Activated T-cell treated with anti-CD3 and anti-CD28 coated beads, Interleukin-2, amount 50 U/mL, for 72 hours (primary cell): Measurements from ENCODE around the gene RAB4B. TPM values are rescaled to one million over a fixed set of nuclear protein-coding genes. Genes with fewer than 3 reads are reported as not detected.
A peak's percentile ranks its signal among the peaks of the same experiment; 100 is the strongest.
"Not testable (repeated sequence)": the region's sequence is repeated elsewhere in the genome, so short reads cannot be mapped to it uniquely, and the experiment has no call there.

ENCODE experiments used
- ATAC-seq, 2 donors: fragments of 150-1000 bp; cut with Tn5 transposase; replicated peaks in 1 of 2; 2 replicates each; pipeline ENCODE4 v1.10.0; 2021; ENCODE audit warnings: moderate library complexity in 2 of 2, mild to moderate bottlenecking in 1 of 2
- DNase-seq, 2 donors: peaks; one replicate each; pipeline ENCODE4 v3.0.0; 2021 to 2022; ENCODE audit warnings: mixed read lengths in 1 of 2
- H3K27ac Mint-ChIP-seq: one replicate; pipeline ENCODE4 v1.8.0; 2022; ENCODE audit warnings: mild to moderate bottlenecking, moderate library complexity, mixed read lengths
- H3K27me3 Mint-ChIP-seq: one replicate; pipeline ENCODE4 v1.8.0; 2022; ENCODE audit warnings: low read depth, mixed read lengths
- H3K36me3 Mint-ChIP-seq, 2 donors: one replicate each; pipeline ENCODE4 v1.8.0; 2022; ENCODE audit warnings: mixed read lengths in 2 of 2, mild to moderate bottlenecking in 1 of 2; ENCODE audit not compliant: insufficient read depth in 2 of 2
- H3K4me1 Mint-ChIP-seq: one replicate; pipeline ENCODE4 v1.8.0; 2022; ENCODE audit warnings: low read depth, mixed read lengths
- H3K4me3 Mint-ChIP-seq, 2 donors: one replicate each; pipeline ENCODE4 v1.8.0; 2022; ENCODE audit warnings: mild to moderate bottlenecking in 2 of 2, mixed read lengths in 2 of 2, moderate library complexity in 2 of 2
- H3K9me3 Mint-ChIP-seq, 2 donors: one replicate each; pipeline ENCODE4 v1.8.0; 2022; ENCODE audit warnings: mixed read lengths in 2 of 2
- total RNA-seq, 2 donors: library from RNA; stranded (reverse); gene quantifications; one replicate each; pipeline ENCODE4 v1.2.3, GENCODE V29; 2022

RAB4B gene
- total RNA-seq, 2 donors from 2014 or later, result 44.4 to 45.7 TPM

- DNase-seq (peak; percentile 58 to 63), ATAC-seq (peak; percentile 58)
- Mint-ChIP-seq H3K4me1 (peaks cover 73% of the 10 kb centered on the region), H3K4me3 (peak overlapping the region; percentile 59 to 83), H3K27ac (peak overlapping the region; percentile 54), H3K9me3 (no peaks in the 10 kb centered on the region), H3K36me3 (peaks cover 33 to 49% of the 10 kb centered on the region in 2 donors), H3K27me3 (no peaks in the 10 kb centered on the region)
These were observed 21.4 kb upstream of the RAB4B start for GRCh38 chr19:40756502-40757110.

DNA sequence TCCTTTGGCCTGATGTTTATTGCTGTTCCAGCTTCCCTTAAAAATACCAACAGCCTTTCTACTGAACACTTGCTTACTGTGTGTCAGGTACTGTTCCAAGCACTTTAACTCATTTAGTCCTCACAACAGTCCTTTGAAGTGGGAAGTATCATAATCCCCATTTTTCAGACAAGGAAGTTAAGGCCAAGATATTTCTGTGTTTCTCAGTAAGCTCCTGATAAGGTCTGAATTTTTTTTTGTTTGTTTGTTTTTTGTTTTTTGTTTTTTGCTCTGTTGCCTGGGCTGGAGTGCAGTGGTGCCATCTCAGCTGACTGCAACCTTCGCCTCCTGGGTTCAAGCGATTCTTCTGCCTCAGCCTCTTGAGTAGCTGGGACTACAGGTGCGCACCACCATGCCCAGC is 19.6 kb upstream of the RAB4B start:
- Mint-ChIP-seq H3K27ac (no peak overlapping the region), H3K4me1 (peaks cover 80% of the 10 kb centered on the region), H3K9me3 (no peaks in the 10 kb centered on the region), H3K4me3 (no peak overlapping the region), H3K36me3 (peaks cover 35 to 52% of the 10 kb centered on the region in 2 donors), H3K27me3 (no peaks in the 10 kb centered on the region)
- no peak for DNase-seq
- ATAC-seq, result no peak

DNA sequence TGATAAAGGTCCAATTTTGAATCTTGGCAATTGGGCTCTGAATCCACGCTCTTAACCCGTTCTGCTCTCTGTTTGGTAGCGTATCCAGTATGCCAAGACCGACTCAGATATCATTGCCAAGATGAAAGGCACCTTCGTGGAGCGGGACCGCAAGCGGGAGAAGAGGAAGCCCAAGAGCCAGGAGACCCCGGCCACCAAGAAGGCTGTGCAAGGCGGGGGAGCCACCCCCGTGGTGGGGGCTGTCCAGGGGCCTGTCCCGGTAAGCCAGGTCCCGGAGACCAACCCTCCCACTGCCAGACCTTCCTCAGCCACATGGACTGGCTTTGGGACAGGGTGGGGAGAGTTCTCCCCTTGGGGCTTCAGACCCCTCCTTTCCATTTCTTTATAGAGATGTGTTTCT is 18.7 kb upstream of the RAB4B start:
- H3K9me3 Mint-ChIP-seq, result no peaks in the 10 kb centered on the region
- H3K36me3 Mint-ChIP-seq, result peaks cover 39 to 59% of the 10 kb centered on the region in 2 donors
- H3K4me3 Mint-ChIP-seq, result no peak overlapping the region
- no peaks in the 10 kb centered on the region for H3K27me3 Mint-ChIP-seq
- ATAC-seq (no peak), DNase-seq (no peak)
- peaks cover 82% of the 10 kb centered on the region for H3K4me1 Mint-ChIP-seq
- H3K27ac Mint-ChIP-seq, result no peak overlapping the region

DNA sequence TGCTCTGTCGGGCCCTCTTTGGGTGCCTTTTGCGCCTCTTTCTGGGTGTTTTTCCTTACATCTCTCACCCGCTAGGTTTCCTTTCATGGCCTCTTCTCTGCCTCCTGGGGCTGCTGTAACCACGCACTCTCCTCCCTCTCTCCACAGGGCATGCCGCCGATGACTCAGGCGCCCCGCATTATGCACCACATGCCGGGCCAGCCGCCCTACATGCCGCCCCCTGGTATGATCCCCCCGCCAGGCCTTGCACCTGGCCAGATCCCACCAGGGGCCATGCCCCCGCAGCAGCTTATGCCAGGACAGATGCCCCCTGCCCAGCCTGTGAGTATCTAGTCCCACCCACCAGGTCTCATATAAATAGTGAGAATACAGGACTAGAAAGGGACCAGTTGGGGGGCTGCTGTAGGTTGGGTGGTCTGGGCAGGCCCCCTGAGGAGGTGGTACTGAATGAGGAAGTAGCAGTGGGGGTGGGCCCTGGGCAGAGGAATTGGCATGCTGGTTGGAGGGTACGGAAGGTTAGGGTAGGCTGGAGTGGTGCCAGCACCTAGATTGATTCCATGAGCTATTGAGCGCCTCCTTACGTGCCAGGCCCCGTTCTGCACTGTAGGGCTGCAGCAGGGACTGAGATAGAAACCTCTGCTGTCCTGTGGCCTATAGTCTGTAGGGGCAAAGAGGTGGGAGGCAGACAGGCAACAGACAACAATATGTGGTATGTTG is 15.1 kb upstream of the RAB4B start:
- peak overlapping the region; percentile 5 to 53 for H3K4me3 Mint-ChIP-seq
- H3K4me1 Mint-ChIP-seq, result peaks cover 62% of the 10 kb centered on the region

GRCh38 chr19:40763526-40763925 is 14.5 kb upstream of the RAB4B start:
- Mint-ChIP-seq H3K9me3 (no peaks in the 10 kb centered on the region), H3K27ac (peak overlapping the region; percentile 11), H3K4me3 (peak overlapping the region in 1 of 2 donors; percentile 16), H3K4me1 (peaks cover 62% of the 10 kb centered on the region), H3K36me3 (peaks cover 25 to 53% of the 10 kb centered on the region in 2 donors), H3K27me3 (no peaks in the 10 kb centered on the region)
- DNase-seq (no peak), ATAC-seq (no peak)

More for the DNA sequence above, 15.1 kb upstream of the RAB4B start:
- no peak for DNase-seq
- no peaks in the 10 kb centered on the region for H3K9me3 Mint-ChIP-seq
- H3K36me3 Mint-ChIP-seq, result peaks cover 29 to 57% of the 10 kb centered on the region in 2 donors
- H3K27ac Mint-ChIP-seq, result peak overlapping the region; percentile 38
- ATAC-seq, result peak; percentile 50 to 58
- no peaks in the 10 kb centered on the region for H3K27me3 Mint-ChIP-seq

GRCh38 chr19:40763963-40764362 is 14.1 kb upstream of the RAB4B start:
- no peaks in the 10 kb centered on the region for H3K27me3 Mint-ChIP-seq
- H3K36me3 Mint-ChIP-seq, result peaks cover 25 to 51% of the 10 kb centered on the region in 2 donors
- ATAC-seq (peak; percentile 55 to 68), DNase-seq (peak in 1 of 2 donors; percentile 36)
- H3K4me1 Mint-ChIP-seq, result peaks cover 66% of the 10 kb centered on the region
- H3K27ac Mint-ChIP-seq, result peak overlapping the region; percentile 15
- no peaks in the 10 kb centered on the region for H3K9me3 Mint-ChIP-seq
- H3K4me3 Mint-ChIP-seq, result peak overlapping the region; percentile 16 to 28

GRCh38 chr19:40766385-40766784 is 11.7 kb upstream of the RAB4B start:
- not testable (repeated sequence) for H3K9me3 Mint-ChIP-seq, H3K27ac Mint-ChIP-seq, ATAC-seq, H3K27me3 Mint-ChIP-seq, H3K4me3 Mint-ChIP-seq, DNase-seq
- Mint-ChIP-seq H3K4me1 (peaks cover 45% of the 10 kb centered on the region), H3K36me3 (peaks cover 22 to 41% of the 10 kb centered on the region in 2 donors)

- ATAC-seq (no peak), DNase-seq (no peak)
- H3K36me3 Mint-ChIP-seq, result peaks cover 15 to 21% of the 10 kb centered on the region in 2 donors
- H3K27ac Mint-ChIP-seq, result no peak overlapping the region
- H3K27me3 Mint-ChIP-seq, result no peaks in the 10 kb centered on the region
- peaks cover 1 to 3% of the 10 kb centered on the region in 2 donors for H3K9me3 Mint-ChIP-seq
- peaks cover 21% of the 10 kb centered on the region for H3K4me1 Mint-ChIP-seq
- H3K4me3 Mint-ChIP-seq, result no peak overlapping the region
These were observed 9.2 kb upstream of the RAB4B start for GRCh38 chr19:40768869-40769268.

DNA sequence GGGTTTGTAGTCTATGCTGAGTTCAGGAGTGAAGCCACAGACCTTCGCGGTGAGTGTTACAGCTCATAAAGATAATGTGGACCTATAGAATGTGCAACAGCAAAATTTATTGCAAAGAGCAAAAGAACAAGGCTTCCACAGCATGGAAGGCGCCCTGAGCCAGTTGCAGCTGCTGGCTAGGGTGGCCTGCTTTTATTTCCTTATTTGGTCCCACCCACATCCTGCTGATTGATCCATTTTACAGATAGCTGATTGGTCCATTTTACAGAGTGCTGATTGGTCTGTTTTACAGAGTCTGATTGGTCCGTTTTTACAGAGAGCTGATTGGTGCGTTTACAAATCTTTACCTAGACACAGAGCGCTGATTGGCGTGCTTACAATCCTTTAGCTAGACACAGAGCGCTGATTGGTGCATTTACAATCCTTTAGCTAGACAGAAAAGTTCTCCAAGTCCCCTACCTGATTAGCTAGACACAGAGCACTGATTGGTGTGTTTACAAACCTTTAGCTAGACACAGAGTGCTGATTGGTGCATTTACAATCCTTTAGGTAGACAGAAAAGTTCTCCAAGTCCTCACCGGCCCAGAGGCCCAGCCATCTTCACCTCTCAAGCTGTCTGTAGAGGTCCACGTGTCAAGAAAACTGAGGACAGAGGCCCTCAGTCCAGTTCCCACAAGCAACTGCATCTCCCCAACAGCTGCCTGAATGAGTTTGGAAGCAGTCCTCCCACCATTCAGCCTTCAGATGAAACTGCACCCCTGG is 6.8 kb upstream of the RAB4B start:
- peak in 1 of 2 donors; percentile 13 for ATAC-seq
- H3K9me3 Mint-ChIP-seq, H3K27ac Mint-ChIP-seq, H3K27me3 Mint-ChIP-seq, H3K4me3 Mint-ChIP-seq, H3K4me1 Mint-ChIP-seq, DNase-seq, H3K36me3 Mint-ChIP-seq: not testable (repeated sequence)

DNA sequence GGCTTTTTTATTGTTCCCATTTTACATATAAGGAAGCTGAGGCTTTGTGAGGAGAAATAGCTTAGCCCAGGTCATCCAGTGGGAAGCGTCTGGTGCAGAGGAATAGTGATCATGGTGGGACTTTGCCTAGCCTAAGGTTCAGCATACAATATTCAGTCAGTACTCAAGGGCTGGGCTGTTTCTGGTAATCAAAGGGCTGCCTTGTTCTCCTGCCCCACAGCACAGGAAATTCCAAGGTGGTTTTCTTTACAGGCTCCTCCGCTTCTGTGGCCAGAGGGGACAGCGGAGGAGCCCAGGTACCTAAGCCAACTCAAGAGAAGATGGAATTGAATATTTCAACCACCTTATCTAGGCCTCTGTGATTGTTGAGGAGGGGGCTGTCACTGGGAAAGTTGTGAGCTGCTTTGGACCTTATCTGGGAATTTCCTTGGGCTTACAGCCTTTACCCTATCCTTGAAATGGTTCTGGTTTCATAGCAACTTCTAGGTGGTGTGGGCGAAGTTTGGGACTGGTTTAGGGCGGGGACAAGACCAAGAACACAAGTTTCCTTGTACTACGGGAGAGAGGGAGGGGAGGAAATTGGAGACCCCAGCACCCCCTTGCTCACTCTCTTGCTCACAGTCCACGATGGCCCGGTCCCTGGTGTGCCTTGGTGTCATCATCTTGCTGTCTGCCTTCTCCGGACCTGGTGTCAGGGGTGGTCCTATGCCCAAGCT is 3.0 kb upstream of the RAB4B start, which contains the start of gene MIA:
MIA (plus strand) TSS at position 606 of the 716 bp plus-strand sequence; CDS start at position 628, 22 bp downstream.
- Mint-ChIP-seq H3K27ac (no peak within 1 kb of the TSS), H3K27me3 (no peaks in the 10 kb centered on the region), H3K36me3 (peaks cover 5 to 6% of the 10 kb centered on the region in 2 donors), H3K4me3 (no peak within 1 kb of the TSS), H3K4me1 (peaks cover 32% of the 10 kb centered on the region), H3K9me3 (peaks cover 1 to 3% of the 10 kb centered on the region in 2 donors)
- no peak for DNase-seq
- no peak for ATAC-seq

DNA sequence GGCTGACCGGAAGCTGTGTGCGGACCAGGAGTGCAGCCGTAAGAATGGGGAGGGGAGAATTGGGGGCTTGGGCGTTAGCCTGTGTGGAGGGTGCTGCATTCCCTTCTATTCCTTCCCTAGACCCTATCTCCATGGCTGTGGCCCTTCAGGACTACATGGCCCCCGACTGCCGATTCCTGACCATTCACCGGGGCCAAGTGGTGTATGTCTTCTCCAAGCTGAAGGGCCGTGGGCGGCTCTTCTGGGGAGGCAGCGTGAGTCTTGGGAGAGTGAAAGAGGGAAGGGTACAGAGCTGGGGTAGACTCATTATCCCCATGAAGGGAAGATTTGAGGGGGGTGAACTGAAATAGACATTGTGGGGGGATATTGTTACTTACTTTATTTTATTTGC is 2.4 kb upstream of the RAB4B start:
- peaks cover 37% of the 10 kb centered on the region for H3K4me1 Mint-ChIP-seq
- no peak overlapping the region for H3K27ac Mint-ChIP-seq
- H3K9me3 Mint-ChIP-seq, result peaks cover 1 to 3% of the 10 kb centered on the region in 2 donors

GRCh38 chr19:40776364-40776763 is 1.7 kb upstream of the RAB4B start:
- no peak for DNase-seq
- no peaks in the 10 kb centered on the region for H3K36me3 Mint-ChIP-seq
- no peaks in the 10 kb centered on the region for H3K27me3 Mint-ChIP-seq
- H3K27ac Mint-ChIP-seq, result no peak overlapping the region
- no peak for ATAC-seq
- no peak overlapping the region for H3K4me3 Mint-ChIP-seq
- no peaks in the 10 kb centered on the region for H3K9me3 Mint-ChIP-seq
- H3K4me1 Mint-ChIP-seq, result peaks cover 44% of the 10 kb centered on the region

More for the DNA sequence above, 2.4 kb upstream of the RAB4B start:
- DNase-seq, result no peak
- H3K4me3 Mint-ChIP-seq, result no peak overlapping the region
- ATAC-seq, result no peak
- no peaks in the 10 kb centered on the region for H3K27me3 Mint-ChIP-seq
- H3K36me3 Mint-ChIP-seq, result peaks cover 2 to 3% of the 10 kb centered on the region in 2 donors
